ENCODE results near the gene IQCB1.

The IQCB1 gene

DNA sequence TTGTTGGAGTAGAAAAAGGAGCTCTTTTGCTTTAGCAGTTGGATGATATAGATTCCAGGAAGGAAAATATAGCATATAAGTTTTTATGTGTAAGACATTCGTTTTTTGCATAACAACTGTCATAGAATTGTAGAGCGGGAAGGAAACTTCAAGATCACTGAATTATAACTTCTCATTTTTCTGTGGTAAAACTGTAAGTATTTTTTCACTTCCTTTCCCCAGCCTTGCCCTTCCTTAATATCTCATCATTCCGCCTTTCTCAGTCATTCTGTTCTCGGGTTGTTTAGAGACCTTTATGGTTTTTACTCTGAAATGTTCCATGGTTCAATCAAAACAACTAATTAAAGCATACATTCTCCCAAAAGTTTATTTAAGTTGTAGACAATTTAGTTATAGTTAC lies 1.2 kb upstream of the IQCB1 start:
- peaks cover 31% of the 10 kb centered on the region for H3K36me3 Mint-ChIP-seq (ENCODE audit: insufficient read depth)
- H3K4me1 Mint-ChIP-seq (ENCODE audit: low read depth in 2 of 2): peaks cover 24 to 33% of the 10 kb centered on the region in 2 donors
- H3K27ac Mint-ChIP-seq: peak overlapping the region in 1 of 2 donors; percentile 94
- H3K4me3 Mint-ChIP-seq: peak overlapping the region; percentile 91 to 92
- DNase-seq: no peak
- no peak for ATAC-seq (replicated peaks)
- H3K9me3 Mint-ChIP-seq: no peaks in the 10 kb centered on the region
- no peaks in the 10 kb centered on the region for H3K27me3 Mint-ChIP-seq

DNA sequence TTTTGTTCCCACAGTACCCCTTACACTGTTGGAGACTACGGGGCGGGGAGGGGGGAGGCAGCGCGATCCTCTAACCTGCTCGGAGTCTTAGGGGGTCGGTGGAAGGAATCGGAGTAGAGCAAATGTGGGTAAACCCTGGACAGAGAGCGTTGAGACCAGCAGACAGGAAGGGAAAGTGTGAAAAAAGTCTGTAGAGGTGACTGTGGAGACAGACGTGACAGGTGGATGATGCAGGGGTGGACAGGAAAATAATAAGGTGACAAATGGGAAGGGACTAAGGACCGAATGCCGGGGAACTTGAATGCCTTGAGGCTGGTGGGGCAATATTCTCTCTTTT lies 573 bp upstream of the IQCB1 start:
- no peak for DNase-seq
- H3K4me3 Mint-ChIP-seq: peak overlapping the region; percentile 91 to 92
- peak; percentile 8 for ATAC-seq (replicated peaks)
- peaks cover 26 to 37% of the 10 kb centered on the region in 2 donors for H3K4me1 Mint-ChIP-seq (ENCODE audit: low read depth in 2 of 2)
- peaks cover 32% of the 10 kb centered on the region for H3K36me3 Mint-ChIP-seq (ENCODE audit: insufficient read depth)
- peak overlapping the region; percentile 94 for H3K27ac Mint-ChIP-seq
- H3K27me3 Mint-ChIP-seq: no peaks in the 10 kb centered on the region
- no peaks in the 10 kb centered on the region for H3K9me3 Mint-ChIP-seq

DNA sequence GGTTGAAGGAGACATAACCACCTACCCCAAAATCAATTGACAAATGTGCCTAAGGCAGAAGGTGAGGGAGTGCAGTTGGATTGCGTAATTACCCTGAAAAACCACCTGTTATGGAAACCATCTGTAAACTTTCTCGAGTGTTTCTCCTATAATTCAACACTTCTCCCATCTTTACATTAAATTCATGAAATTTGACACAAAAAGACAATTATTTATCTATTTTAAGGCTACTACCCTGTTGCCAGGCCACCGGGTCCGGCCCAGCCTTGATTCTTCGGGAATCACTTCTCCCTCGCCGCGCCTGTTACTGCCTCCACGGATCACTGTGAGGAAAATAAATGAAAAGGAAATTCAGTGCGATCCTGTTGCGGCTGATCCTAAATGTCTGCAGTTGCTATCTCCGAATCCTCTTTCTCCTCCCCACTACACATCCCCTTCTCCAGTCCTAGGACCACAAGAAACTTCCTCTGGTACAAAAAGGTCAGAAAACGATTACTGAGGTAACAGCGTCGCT lies 646 bp downstream of the IQCB1 start:
- Mint-ChIP-seq H3K36me3 (ENCODE audit: insufficient read depth) (peaks cover 32% of the 10 kb centered on the region), H3K4me1 (ENCODE audit: low read depth in 2 of 2) (peaks cover 26 to 43% of the 10 kb centered on the region in 2 donors), H3K9me3 (no peaks in the 10 kb centered on the region), H3K27me3 (no peaks in the 10 kb centered on the region), H3K27ac (peak overlapping the region; percentile 94), H3K4me3 (peak overlapping the region; percentile 91 to 92)
- DNase-seq (peak in 1 of 3 experiments; percentile 1), ATAC-seq (replicated peaks) (no peak)

DNA sequence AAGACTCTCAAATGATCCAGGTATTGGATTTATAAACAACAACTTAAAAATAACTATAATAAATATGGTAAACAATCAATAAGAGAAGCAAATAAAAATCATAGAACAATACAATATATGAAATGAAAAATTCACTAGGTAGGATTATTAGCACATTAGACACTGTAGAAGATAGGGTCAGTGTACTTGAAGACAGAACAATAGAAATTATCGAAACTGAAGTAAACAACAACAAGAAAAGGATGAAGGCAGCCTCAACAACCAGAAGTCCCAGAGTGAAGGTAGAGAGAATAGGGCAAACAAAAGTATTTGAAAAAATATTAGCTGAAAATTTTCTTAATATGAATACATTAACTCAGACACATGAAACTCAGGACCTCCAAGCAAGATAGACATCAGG lies 11.9 kb downstream of the IQCB1 start:
- Mint-ChIP-seq H3K36me3 (ENCODE audit: insufficient read depth) (peaks cover 64% of the 10 kb centered on the region), H3K27ac (no peak overlapping the region), H3K9me3 (peaks cover 0 to 7% of the 10 kb centered on the region in 2 donors), H3K4me3 (no peak overlapping the region), H3K27me3 (no peaks in the 10 kb centered on the region), H3K4me1 (ENCODE audit: low read depth in 2 of 2) (peaks cover 8 to 36% of the 10 kb centered on the region in 2 donors)
- DNase-seq (no peak), ATAC-seq (replicated peaks) (no peak)

DNA sequence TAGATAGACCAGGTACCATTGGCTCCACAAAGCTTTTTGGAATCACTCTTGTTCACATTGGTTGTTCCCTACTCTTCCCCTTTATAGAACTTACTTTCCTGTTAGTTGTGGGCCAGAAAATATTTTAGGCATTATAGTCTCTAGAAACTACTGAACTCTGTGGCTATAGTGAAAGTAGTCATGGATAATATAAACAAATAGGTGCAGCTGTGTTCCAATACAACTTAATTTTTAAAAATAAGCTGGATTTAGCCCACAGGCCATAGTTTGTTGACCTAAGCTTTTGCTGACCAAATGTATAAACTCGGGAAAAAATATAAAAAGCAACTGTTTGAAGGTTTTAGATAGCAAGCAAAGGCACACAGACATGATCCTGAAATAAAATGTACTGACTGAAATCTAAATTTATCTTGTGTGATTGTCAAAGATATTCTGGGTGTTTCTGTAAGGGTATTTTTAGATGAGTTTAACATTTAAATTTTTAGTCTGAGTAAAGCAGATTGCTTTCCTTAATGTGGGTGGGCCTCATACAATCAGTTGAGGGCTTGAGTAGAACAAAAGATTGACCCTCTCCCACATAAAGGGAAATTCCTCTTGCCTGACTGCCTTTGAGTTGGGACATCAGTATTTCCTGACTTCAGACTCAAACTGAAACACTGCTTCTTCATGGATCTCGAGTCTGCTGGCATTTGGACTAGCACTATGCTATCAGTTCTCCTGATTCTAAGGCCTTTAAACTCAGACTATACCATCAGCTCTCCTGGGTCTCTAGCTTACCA lies 13.2 kb downstream of the IQCB1 start:
- no peak overlapping the region for H3K27ac Mint-ChIP-seq
- no peak overlapping the region for H3K4me3 Mint-ChIP-seq
- peaks cover 0 to 7% of the 10 kb centered on the region in 2 donors for H3K9me3 Mint-ChIP-seq
- ATAC-seq (replicated peaks) (no peak), DNase-seq (no peak)
- H3K27me3 Mint-ChIP-seq: no peaks in the 10 kb centered on the region
- H3K36me3 Mint-ChIP-seq (ENCODE audit: insufficient read depth): peaks cover 56% of the 10 kb centered on the region
- peaks cover 13 to 42% of the 10 kb centered on the region in 2 donors for H3K4me1 Mint-ChIP-seq (ENCODE audit: low read depth in 2 of 2)

DNA sequence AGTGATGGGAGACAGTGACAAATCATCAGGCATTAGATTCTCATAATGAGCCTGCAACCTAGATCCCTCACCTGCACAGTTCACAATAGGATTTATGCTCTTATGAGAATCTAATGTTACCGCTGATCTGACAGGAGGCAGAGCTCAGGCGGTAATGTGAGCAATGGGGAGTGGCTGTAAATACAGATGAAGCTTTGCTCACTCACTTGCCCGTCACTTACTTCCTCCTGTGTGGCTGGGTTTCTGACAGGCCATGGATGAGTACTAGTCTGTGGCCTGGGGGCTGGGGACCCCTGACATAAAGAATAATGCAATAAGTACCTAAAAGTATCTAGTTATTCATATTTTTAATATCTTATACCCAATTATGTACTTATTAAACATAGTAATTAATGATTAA lies 15.6 kb downstream of the IQCB1 start:
- Mint-ChIP-seq H3K36me3 (ENCODE audit: insufficient read depth) (peaks cover 38% of the 10 kb centered on the region), H3K4me1 (ENCODE audit: low read depth in 2 of 2) (peaks cover 24 to 58% of the 10 kb centered on the region in 2 donors), H3K27ac (no peak overlapping the region), H3K27me3 (no peaks in the 10 kb centered on the region), H3K9me3 (peaks cover 0 to 7% of the 10 kb centered on the region in 2 donors), H3K4me3 (no peak overlapping the region)
- no peak for ATAC-seq (replicated peaks)
- no peak for DNase-seq

DNA sequence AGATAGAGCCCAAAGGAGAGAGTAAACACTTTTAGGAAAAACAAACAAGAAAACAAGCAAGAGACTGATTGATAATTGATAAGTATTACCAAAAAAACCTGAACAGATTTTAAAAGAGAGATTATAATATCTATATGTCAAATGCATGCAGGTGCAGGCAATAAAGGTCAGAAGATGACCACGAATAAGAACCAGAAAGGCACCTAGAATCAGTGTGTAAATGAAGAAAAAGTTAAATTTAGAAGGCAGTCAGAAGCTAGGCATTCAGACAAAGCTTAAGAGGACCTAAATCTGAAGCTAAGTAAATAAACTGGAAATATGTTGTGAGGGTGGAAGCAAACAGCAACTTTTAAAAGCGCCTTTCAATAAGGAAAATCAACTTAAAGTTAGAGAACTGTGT lies 16.3 kb downstream of the IQCB1 start:
- H3K4me3 Mint-ChIP-seq: no peak overlapping the region
- peaks cover 29 to 65% of the 10 kb centered on the region in 2 donors for H3K4me1 Mint-ChIP-seq (ENCODE audit: low read depth in 2 of 2)
- peak overlapping the region; percentile 5 to 35 for H3K27ac Mint-ChIP-seq
- peaks cover 0 to 7% of the 10 kb centered on the region in 2 donors for H3K9me3 Mint-ChIP-seq
- H3K36me3 Mint-ChIP-seq (ENCODE audit: insufficient read depth): peaks cover 36% of the 10 kb centered on the region
- ATAC-seq (replicated peaks) (no peak), DNase-seq (no peak)
- no peaks in the 10 kb centered on the region for H3K27me3 Mint-ChIP-seq

DNA sequence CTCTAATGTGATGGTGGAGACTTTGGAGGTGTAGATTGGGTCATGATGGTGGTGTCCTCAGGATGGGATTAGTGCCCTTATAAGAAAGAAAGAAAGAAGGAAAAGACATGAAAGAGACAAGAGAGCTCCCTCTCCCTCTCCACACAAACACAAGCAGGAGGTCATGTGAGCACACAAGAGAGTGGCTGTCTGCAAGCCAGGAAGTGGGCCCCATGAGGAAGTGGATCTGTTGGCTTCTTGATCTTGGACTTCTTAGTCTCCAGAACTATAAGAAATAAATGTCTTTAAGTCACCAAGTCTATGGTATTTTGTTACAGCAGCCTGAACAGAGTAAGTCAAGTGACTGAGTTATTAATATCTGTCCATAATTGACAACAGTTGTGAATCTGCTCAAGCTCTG lies 17.1 kb downstream of the IQCB1 start:
- Mint-ChIP-seq H3K4me3 (no peak overlapping the region), H3K4me1 (ENCODE audit: low read depth in 2 of 2) (peaks cover 33 to 66% of the 10 kb centered on the region in 2 donors), H3K27ac (peak overlapping the region in 1 of 2 donors; percentile 35), H3K27me3 (no peaks in the 10 kb centered on the region), H3K9me3 (no peaks in the 10 kb centered on the region), H3K36me3 (ENCODE audit: insufficient read depth) (peaks cover 30% of the 10 kb centered on the region)
- ATAC-seq (replicated peaks): no peak
- DNase-seq: no peak

DNA sequence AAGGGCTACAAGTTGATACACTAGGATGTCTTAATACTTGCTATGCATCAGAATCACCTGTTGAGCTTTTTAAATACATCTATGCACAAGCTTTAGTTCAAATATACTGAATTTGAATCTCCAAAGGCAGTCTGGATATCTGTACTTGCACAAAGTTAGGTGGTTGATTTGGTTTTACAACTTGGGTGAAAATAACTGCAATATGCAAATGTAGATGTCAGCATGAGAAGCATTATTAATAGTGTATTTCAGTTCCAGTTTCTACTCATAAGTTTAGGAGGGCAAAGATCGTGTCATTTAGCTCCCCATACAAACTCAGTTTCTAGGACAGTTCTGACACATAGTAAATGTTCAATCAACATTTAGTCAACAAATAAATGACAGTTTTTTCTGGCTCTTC lies 25.6 kb downstream of the IQCB1 start:
- peaks cover 9 to 17% of the 10 kb centered on the region in 2 donors for H3K4me1 Mint-ChIP-seq (ENCODE audit: low read depth in 2 of 2)
- DNase-seq (no peak), ATAC-seq (replicated peaks) (no peak)
- H3K4me3 Mint-ChIP-seq: no peak overlapping the region
- peak overlapping the region in 1 of 2 donors; percentile 7 for H3K27ac Mint-ChIP-seq
- no peaks in the 10 kb centered on the region for H3K9me3 Mint-ChIP-seq
- H3K27me3 Mint-ChIP-seq: no peaks in the 10 kb centered on the region
- peaks cover 27% of the 10 kb centered on the region for H3K36me3 Mint-ChIP-seq (ENCODE audit: insufficient read depth)

DNA sequence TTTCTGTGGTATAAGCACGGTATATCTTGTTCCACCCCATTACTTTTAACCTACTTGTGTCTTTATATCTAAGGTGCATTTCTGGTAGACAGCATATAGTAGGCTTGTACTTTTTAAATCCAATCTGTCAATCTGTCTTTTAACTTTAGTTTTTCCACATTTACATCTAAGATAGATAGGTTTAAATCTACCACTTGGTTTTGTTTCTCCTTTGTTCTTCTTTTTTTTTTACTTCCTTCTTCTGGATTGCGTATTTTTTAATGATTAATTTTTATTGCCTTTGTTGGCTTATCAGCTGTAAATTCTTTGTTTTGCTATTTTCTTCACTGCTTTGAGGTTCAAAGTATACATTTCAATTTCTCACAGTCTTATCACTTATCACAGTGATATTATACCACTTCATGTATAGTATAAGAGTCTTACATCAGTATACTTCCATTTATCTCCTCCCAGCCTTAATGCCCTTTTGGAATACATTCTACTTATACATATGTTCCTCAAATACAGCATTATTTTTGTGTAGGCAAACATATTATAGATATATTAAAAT lies 31.0 kb downstream of the IQCB1 start:
- no peak for ATAC-seq (replicated peaks)
- Mint-ChIP-seq H3K27ac (no peak overlapping the region), H3K27me3 (no peaks in the 10 kb centered on the region), H3K4me3 (no peak overlapping the region), H3K36me3 (ENCODE audit: insufficient read depth) (peaks cover 28% of the 10 kb centered on the region), H3K4me1 (ENCODE audit: low read depth in 2 of 2) (peaks cover 2 to 3% of the 10 kb centered on the region in 2 donors), H3K9me3 (no peaks in the 10 kb centered on the region)
- no peak for DNase-seq

DNA sequence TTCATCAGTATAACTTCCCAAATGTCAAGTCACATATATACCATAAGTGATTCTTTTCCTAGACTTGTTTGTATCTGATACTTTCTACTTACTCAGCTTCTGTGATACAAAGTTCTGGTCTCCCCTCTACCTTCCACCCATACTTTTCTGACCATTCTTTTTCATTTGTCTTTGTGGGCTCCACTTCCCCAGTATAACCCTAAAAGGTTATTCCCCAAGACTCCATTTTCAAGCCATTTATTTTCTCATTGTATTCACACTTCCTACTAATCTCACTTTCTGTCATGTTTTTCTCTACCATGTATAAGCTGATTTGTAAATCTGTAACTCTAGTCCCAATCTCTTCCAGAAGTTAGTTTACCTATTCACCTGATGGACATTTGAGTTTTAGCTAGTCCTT lies 34.0 kb downstream of the IQCB1 start:
- DNase-seq (no peak), ATAC-seq (replicated peaks) (no peak)
- Mint-ChIP-seq H3K27me3 (no peaks in the 10 kb centered on the region), H3K27ac (peak overlapping the region in 1 of 2 donors; percentile 16), H3K4me1 (ENCODE audit: low read depth in 2 of 2) (peaks cover 2 to 3% of the 10 kb centered on the region in 2 donors), H3K36me3 (ENCODE audit: insufficient read depth) (peaks cover 28% of the 10 kb centered on the region), H3K4me3 (no peak overlapping the region), H3K9me3 (no peaks in the 10 kb centered on the region)

DNA sequence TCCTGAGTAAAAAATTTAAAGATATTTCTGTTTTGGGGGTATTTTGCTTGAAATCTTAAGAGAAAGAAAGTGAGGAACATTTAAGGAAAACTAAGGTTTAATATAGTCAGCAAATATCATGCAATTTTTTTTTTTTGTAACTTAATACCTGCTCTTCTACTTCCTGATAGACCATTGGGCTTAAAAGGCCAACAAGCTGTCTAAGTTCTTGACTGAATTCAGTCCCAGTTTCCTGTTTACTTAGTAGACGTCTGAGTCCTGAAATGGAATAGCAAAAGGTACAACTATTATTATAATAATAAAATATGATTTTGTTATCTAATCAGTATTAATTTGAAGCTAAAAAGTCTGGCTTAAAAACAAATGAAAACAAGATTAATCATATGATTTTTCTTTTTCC lies 37.9 kb downstream of the IQCB1 start:
- H3K27ac Mint-ChIP-seq: no peak overlapping the region
- DNase-seq (no peak), ATAC-seq (replicated peaks) (no peak)
- peaks cover 21% of the 10 kb centered on the region for H3K36me3 Mint-ChIP-seq (ENCODE audit: insufficient read depth)
- no peaks in the 10 kb centered on the region for H3K27me3 Mint-ChIP-seq
- no peaks in the 10 kb centered on the region for H3K9me3 Mint-ChIP-seq
- peaks cover 2 to 3% of the 10 kb centered on the region in 2 donors for H3K4me1 Mint-ChIP-seq (ENCODE audit: low read depth in 2 of 2)
- H3K4me3 Mint-ChIP-seq: no peak overlapping the region

DNA sequence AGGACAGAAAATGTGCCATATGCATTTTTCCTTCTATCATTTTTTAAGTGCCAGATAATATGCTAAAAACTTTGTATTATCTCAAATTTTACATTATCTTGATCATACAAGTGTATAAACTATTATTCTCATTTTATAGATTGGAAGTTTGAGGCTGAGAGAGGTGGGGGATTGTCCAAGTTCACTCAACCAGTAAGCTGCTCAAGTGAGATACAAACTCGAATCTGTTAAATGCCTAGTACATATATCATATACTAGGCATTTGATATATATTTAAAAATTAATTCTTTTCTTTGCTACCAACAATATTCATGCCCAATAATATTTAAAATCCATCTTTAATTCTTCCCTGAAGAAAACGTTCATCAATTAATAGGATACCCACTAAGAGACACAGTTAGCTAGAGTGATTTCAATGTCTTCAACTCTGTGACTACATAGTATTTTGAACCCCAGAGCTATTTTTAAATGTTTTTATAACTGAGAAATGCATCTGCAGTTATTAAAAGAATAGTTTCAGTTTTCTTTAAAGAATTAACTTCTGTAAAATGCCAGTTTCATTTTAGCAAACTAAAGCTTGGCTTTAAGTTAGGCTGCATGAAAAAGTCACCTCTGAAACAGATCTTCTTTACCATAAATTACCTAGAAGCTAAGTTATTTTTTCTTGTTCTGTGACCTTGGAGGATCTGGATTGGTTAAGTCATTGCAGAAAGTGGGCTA lies 40.4 kb downstream of the IQCB1 start:
- no peaks in the 10 kb centered on the region for H3K27me3 Mint-ChIP-seq
- ATAC-seq (replicated peaks): no peak
- H3K4me3 Mint-ChIP-seq: no peak overlapping the region
- peaks cover 31% of the 10 kb centered on the region for H3K36me3 Mint-ChIP-seq (ENCODE audit: insufficient read depth)
- no peak for DNase-seq
- H3K9me3 Mint-ChIP-seq: no peaks in the 10 kb centered on the region
- H3K27ac Mint-ChIP-seq: no peak overlapping the region
- H3K4me1 Mint-ChIP-seq (ENCODE audit: low read depth in 2 of 2): no peaks in the 10 kb centered on the region
